Liver (tissue), 9 donors: Measurements from ENCODE around the gene CCR3. TPM values are rescaled to one million over a fixed set of nuclear protein-coding genes. Genes with fewer than 3 reads are reported as not detected.

Experiments
- DNase-seq: peaks from one replicate; pipeline ENCODE4 v3.0.0-alpha.2; 2017; ENCODE audit warnings: low spot score
- H3K27ac ChIP-seq, 2 donors: one replicate each; pipeline ENCODE4 v1.7.0; 2013; ENCODE audit warnings: inconsistent platforms in 2 of 2, low read length in 2 of 2, control low read depth in 1 of 2, low read depth in 1 of 2, mild to moderate bottlenecking in 1 of 2
- H3K27me3 ChIP-seq, 4 donors: one replicate each; pipeline versions ENCODE4 v1.6.1 to v1.7.0; 2013; ENCODE audit warnings: low read length in 3 of 4, inconsistent platforms in 1 of 4, mild to moderate bottlenecking in 1 of 4, moderate library complexity in 1 of 4; ENCODE audit not compliant: control insufficient read depth in 4 of 4, insufficient read depth in 4 of 4
- H3K36me3 ChIP-seq, 4 donors: one replicate each; pipeline versions ENCODE4 v1.6.1 to v1.7.0; 2013; ENCODE audit warnings: low read length in 3 of 4, mild to moderate bottlenecking in 3 of 4, low read depth in 1 of 4, moderate library complexity in 1 of 4; ENCODE audit not compliant: control insufficient read depth in 4 of 4, insufficient read depth in 3 of 4
- H3K4me1 ChIP-seq, 4 donors: one replicate each; pipeline versions ENCODE4 v1.6.1 to v1.7.0; 2013; ENCODE audit warnings: low read length in 3 of 4, mild to moderate bottlenecking in 3 of 4, moderate library complexity in 1 of 4; ENCODE audit not compliant: control insufficient read depth in 4 of 4, insufficient read depth in 4 of 4
- H3K4me3 ChIP-seq, 3 donors: one replicate each; pipeline versions ENCODE4 v1.6.1 to v1.7.0; 2013; ENCODE audit warnings: low read length in 3 of 3, control low read depth in 1 of 3, low read depth in 1 of 3, mild to moderate bottlenecking in 1 of 3
- H3K9ac ChIP-seq, 2 donors: one replicate each; pipeline ENCODE4 v1.7.0; 2013; ENCODE audit warnings: low read length in 2 of 2, mild to moderate bottlenecking in 2 of 2, moderate library complexity in 2 of 2, control low read depth in 1 of 2, low read depth in 1 of 2
- H3K9me3 ChIP-seq, 4 donors: one replicate each; pipeline versions ENCODE4 v1.6.1 to v1.7.0; 2013; ENCODE audit warnings: low read length in 3 of 4; ENCODE audit not compliant: control insufficient read depth in 4 of 4
- CTCF ChIP-seq: fragments of 150-350 bp; IDR thresholded peaks from 2 replicates; pipeline ENCODE4 v1.5.1; 2017; ENCODE audit warnings: improper control_type of control experiment, low read depth, low read length; ENCODE audit not compliant: missing input control
- EGR1 ChIP-seq, 2 donors: IDR thresholded peaks; 2 replicates each; pipeline ENCODE4 v1.6.1; 2016 to 2018; ENCODE audit warnings: antibody characterized with exemption in 2 of 2, low read depth in 2 of 2
- FOXA1 ChIP-seq: IDR thresholded peaks from 2 replicates; pipeline ENCODE4 v1.6.1; 2016; ENCODE audit warnings: antibody characterized with exemption
- FOXA2 ChIP-seq: IDR thresholded peaks from 2 replicates; pipeline ENCODE4 v1.6.1; 2016; ENCODE audit warnings: antibody characterized with exemption
- GABPA ChIP-seq, 2 donors: IDR thresholded peaks in 1 of 2; conservative IDR thresholded peaks in 1 of 2; 2 replicates each; pipeline ENCODE4 v1.6.1; 2016; ENCODE audit warnings: antibody characterized with exemption in 2 of 2, mild to moderate bottlenecking in 1 of 2, moderate library complexity in 1 of 2
- HNF4A ChIP-seq, 2 donors: conservative IDR thresholded peaks; 2 replicates each; pipeline ENCODE4 v1.6.1; 2016; ENCODE audit warnings: antibody characterized with exemption in 2 of 2, mild to moderate bottlenecking in 2 of 2
- HNF4G ChIP-seq: IDR thresholded peaks from 2 replicates; pipeline ENCODE4 v1.6.1; 2016; ENCODE audit warnings: antibody characterized with exemption
- JUND ChIP-seq, 2 donors: IDR thresholded peaks; 2 replicates each; pipeline ENCODE4 v1.6.1; 2016; ENCODE audit warnings: antibody characterized with exemption in 2 of 2
- NR2F2 ChIP-seq: IDR thresholded peaks from 2 replicates; pipeline ENCODE4 v1.6.1; 2016; ENCODE audit warnings: antibody characterized with exemption
- RAD21 ChIP-seq, 2 donors: IDR thresholded peaks; 2 replicates each; pipeline ENCODE4 v1.6.1; 2016; ENCODE audit warnings: antibody characterized with exemption in 2 of 2, mild to moderate bottlenecking in 2 of 2
- REST ChIP-seq: IDR thresholded peaks from 2 replicates; pipeline ENCODE4 v1.6.1; 2016; ENCODE audit warnings: antibody characterized with exemption, mild to moderate bottlenecking
- RXRA ChIP-seq, 2 donors: IDR thresholded peaks; 2 replicates each; pipeline ENCODE4 v1.6.1; 2017 to 2018; ENCODE audit warnings: antibody characterized with exemption in 2 of 2, mild to moderate bottlenecking in 1 of 2
- SP1 ChIP-seq: IDR thresholded peaks from 2 replicates; pipeline ENCODE4 v1.6.1; 2018; ENCODE audit warnings: antibody characterized with exemption, mild to moderate bottlenecking
- TAF1 ChIP-seq: conservative IDR thresholded peaks from 2 replicates; pipeline ENCODE4 v1.6.1; 2016; ENCODE audit warnings: antibody characterized with exemption, mild to moderate bottlenecking
- YY1 ChIP-seq: IDR thresholded peaks from 2 replicates; pipeline ENCODE4 v1.6.1; 2016; ENCODE audit warnings: antibody characterized with exemption, mild to moderate bottlenecking
- ZBTB33 ChIP-seq: IDR thresholded peaks from 2 replicates; pipeline ENCODE4 v1.6.1; 2016; ENCODE audit warnings: antibody characterized with exemption
- WGBS: extraction: QIAGEN DNeasy Blood & Tissue Kit; methylation state at CpG from one replicate; pipeline ENCODE4 v1.1.7; 2013; 5-methylcytosine and 5-hydroxymethylcytosine counted together
- polyA plus RNA-seq, 2 donors: library from polyadenylated mRNA; stranded (reverse) in 1 of 2; unstranded in 1 of 2; fragments of 200-250 nt in 1 of 2; fragments of >200 nt in 1 of 2; fragmentation: Nextera tagmentation in 1 of 2; extraction: Ambion mirVana in 1 of 2; gene quantifications; one replicate each; pipeline versions ENCODE4 v1.2.1 to v1.2.3, GENCODE V29; 2013 to 2015
- total RNA-seq, 2 donors: library from RNA; depleted of rRNA; stranded (reverse); fragments of >200 nt; gene quantifications; one replicate each; pipeline ENCODE4 v1.2.3, GENCODE V29; 2014
- TF ChIP-seq, protein P1 (sequence below): IDR thresholded peaks from 2 replicates; pipeline ENCODE4 v1.6.1; 2016; ENCODE audit warnings: antibody characterized with exemption
- TF ChIP-seq, protein P2 (sequence below): IDR thresholded peaks from 2 replicates; pipeline ENCODE4 v1.6.1; 2016; ENCODE audit warnings: antibody characterized with exemption
- donor health status: healthy.
- donor health status: healthy.
- donor health status: healthy.
- donor health status: healthy.
- donor health status: healthy.

CCR3 gene
- total and polyA plus RNA-seq, 4 donors: 0.05 to 0.13 TPM; not detected in 2

DNA sequence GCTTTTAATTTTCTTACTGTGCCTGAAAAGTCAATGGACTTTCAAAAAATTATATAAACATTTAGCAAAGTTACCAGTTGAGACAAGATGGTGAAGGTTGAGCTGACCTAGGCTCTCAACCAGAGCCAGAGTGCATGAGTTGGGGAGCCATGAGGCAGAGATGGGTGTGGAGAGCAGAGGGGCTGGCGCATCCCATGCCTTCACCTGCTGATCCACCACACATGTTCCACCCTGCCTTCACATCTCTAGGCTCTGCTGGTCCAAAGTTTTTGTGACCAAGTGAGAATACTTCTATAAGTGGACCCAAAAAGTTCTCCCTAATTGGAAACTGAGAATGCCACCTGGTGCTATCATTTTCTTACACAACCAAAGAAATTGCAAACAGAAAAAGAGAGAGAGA, 47.3 kb downstream of the CCR3 start:
- TF ChIP-seq RAD21 (IDR thresholded peaks at IDR 0.05): no peak
- TF ChIP-seq CTCF: no peak
- TF ChIP-seq HNF4A (conservative IDR thresholded peaks at IDR 0.05): no peak
- TF ChIP-seq, protein P1, sequence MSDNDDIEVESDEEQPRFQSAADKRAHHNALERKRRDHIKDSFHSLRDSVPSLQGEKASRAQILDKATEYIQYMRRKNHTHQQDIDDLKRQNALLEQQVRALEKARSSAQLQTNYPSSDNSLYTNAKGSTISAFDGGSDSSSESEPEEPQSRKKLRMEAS: no peak
- no peak for TF ChIP-seq SP1
- no peak for TF ChIP-seq NR2F2
- TF ChIP-seq YY1: no peak
- TF ChIP-seq TAF1: no peak
- TF ChIP-seq ZBTB33: no peak
- TF ChIP-seq FOXA1: no peak
- TF ChIP-seq HNF4G: no peak
- TF ChIP-seq RXRA (IDR thresholded peaks at IDR 0.05): no peak
- TF ChIP-seq FOXA2: no peak
- no peak for TF ChIP-seq REST
- no peak for TF ChIP-seq GABPA (IDR thresholded peaks at IDR 0.05 in 1 of 2, conservative IDR thresholded peaks at IDR 0.05 in 1 of 2)
- TF ChIP-seq, protein P2, sequence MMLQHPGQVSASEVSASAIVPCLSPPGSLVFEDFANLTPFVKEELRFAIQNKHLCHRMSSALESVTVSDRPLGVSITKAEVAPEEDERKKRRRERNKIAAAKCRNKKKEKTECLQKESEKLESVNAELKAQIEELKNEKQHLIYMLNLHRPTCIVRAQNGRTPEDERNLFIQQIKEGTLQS: no peak
- no peak for TF ChIP-seq EGR1 (IDR thresholded peaks at IDR 0.05; ENCODE audit: low read depth in 2 of 2)
- 94% methylated on average over 1 of the region's 1 CpG for WGBS
- Histone ChIP-seq H3K36me3 (no peaks in the 10 kb centered on the region), H3K4me3 (no peak overlapping the region), H3K27ac (no peak overlapping the region), H3K27me3 (no peaks in the 10 kb centered on the region), H3K4me1 (no peaks in the 10 kb centered on the region), H3K9me3 (no peaks in the 10 kb centered on the region), H3K9ac (no peak overlapping the region)
- DNase-seq: no peak

GRCh38 chr3:46289966-46290365, 47.7 kb downstream of the CCR3 start:
- no peak overlapping the region for H3K9ac ChIP-seq
- H3K27ac ChIP-seq: no peak overlapping the region
- TF ChIP-seq ZBTB33 (no peak), HNF4A (conservative IDR thresholded peaks at IDR 0.05) (no peak), FOXA1 (no peak), TAF1 (no peak), JUND (IDR thresholded peaks at IDR 0.05) (no peak), RXRA (IDR thresholded peaks at IDR 0.05) (no peak), REST (no peak), RAD21 (IDR thresholded peaks at IDR 0.05) (no peak), YY1 (no peak), FOXA2 (no peak)
- TF ChIP-seq, protein P2: no peak
- TF ChIP-seq, protein P1: no peak

More at GRCh38 chr3:46289966-46290365, 47.7 kb downstream of the CCR3 start:
- no peak for DNase-seq
- no peaks in the 10 kb centered on the region for H3K9me3 ChIP-seq
- H3K27me3 ChIP-seq: no peaks in the 10 kb centered on the region
- no peaks in the 10 kb centered on the region for H3K36me3 ChIP-seq
- 73% methylated on average over 2 of the region's 2 CpGs for WGBS
- H3K4me3 ChIP-seq: no peak overlapping the region
- no peaks in the 10 kb centered on the region for H3K4me1 ChIP-seq
